Lower leg skin (tissue), 4 donors: ENCODE results near the gene KNCN. TPM values are rescaled to one million over a fixed set of nuclear protein-coding genes. Genes with fewer than 3 reads are reported as not detected.

Experiments used
- DNase-seq, 2 donors: peaks; one replicate each; pipeline ENCODE4 v3.0.0-alpha.2; 2019; ENCODE audit warnings: low spot score in 2 of 2
- H3K4me3 ChIP-seq: fragments of 200-600 bp; sonication (generic); 2 replicates; pipeline ENCODE4 v1.5.1; 2017; ENCODE audit warnings: mild to moderate bottlenecking, low read depth; ENCODE audit not compliant: poor library complexity, severe bottlenecking
- CTCF ChIP-seq, 3 donors: fragments of 450-650 bp; IDR thresholded peaks; one replicate each; pipeline ENCODE4 v1.5.1; 2016; ENCODE audit warnings: antibody characterized with exemption in 3 of 3, mild to moderate bottlenecking in 3 of 3, moderate library complexity in 2 of 3
- POLR2A ChIP-seq, 2 donors: fragments of 450-650 bp; IDR thresholded peaks; one replicate each; pipeline ENCODE4 v1.6.1; 2016 to 2017; ENCODE audit warnings: antibody characterized with exemption in 2 of 2, mild to moderate bottlenecking in 1 of 2, moderate library complexity in 1 of 2
- WGBS, 2 donors: methylation state at CpG; one replicate each; pipeline ENCODE4 v1.1.5; 2018; 5-methylcytosine and 5-hydroxymethylcytosine counted together
- intact Hi-C: fragments of 100-400 bp; cut with DNase I; formaldehyde crosslinking; loops from one replicate; pipeline ENCODE4 v1.15.0; 2023; ENCODE audit warnings: low total_unique reads
- total RNA-seq, 4 donors: library from RNA; depleted of rRNA; stranded (reverse); fragments of >200 nt; gene quantifications; one replicate each; pipeline ENCODE4 v1.1.0, GENCODE V29; 2016

Gene KNCN
- total RNA-seq, 4 donors from 2014 or later, result not detected

- WGBS, 2 donors, result 61 to 64% methylated on average over 3 of the region's 3 CpGs
- intact Hi-C loops, result loop anchor here (10.0 kb wide), 1 partner anchor 193 kb away; no protein-coding TSS in a partner anchor
- no peak for DNase-seq
- H3K4me3 ChIP-seq, result no peak overlapping the region
- no peak for TF ChIP-seq POLR2A (IDR thresholded peaks at IDR 0.05)
- TF ChIP-seq CTCF (IDR thresholded peaks at IDR 0.05), result no peak
Observed at GRCh38 chr1:46532095-46532494, 19.4 kb downstream of the KNCN start.

- WGBS, 2 donors, result 65 to 68% methylated on average over 6 of the region's 6 CpGs
- no peak overlapping the region for H3K4me3 ChIP-seq
- TF ChIP-seq CTCF (IDR thresholded peaks at IDR 0.05), result no peak
- TF ChIP-seq POLR2A (IDR thresholded peaks at IDR 0.05), result no peak
- intact Hi-C loops, result loop anchor here (10.0 kb wide), 1 partner anchor 194 kb away; no protein-coding TSS in a partner anchor
- no peak for DNase-seq
Observed at GRCh38 chr1:46530791-46531409, 20.5 kb downstream of the KNCN start.

GRCh38 chr1:46530311-46530710 is 21.1 kb downstream of the KNCN start:
- intact Hi-C loops, result loop anchor here (10.0 kb wide), 1 partner anchor 194 kb away; no protein-coding TSS in a partner anchor
- DNase-seq, result no peak
- no peak overlapping the region for H3K4me3 ChIP-seq
- TF ChIP-seq CTCF (IDR thresholded peaks at IDR 0.05) (no peak), POLR2A (IDR thresholded peaks at IDR 0.05) (no peak)
- WGBS, 2 donors, result 66 to 71% methylated on average over 3 of the region's 3 CpGs

- DNase-seq, result no peak
- TF ChIP-seq POLR2A (IDR thresholded peaks at IDR 0.05) (no peak), CTCF (IDR thresholded peaks at IDR 0.05) (no peak)
- H3K4me3 ChIP-seq, result no peak overlapping the region
- intact Hi-C loops, result loop anchor here (5.0 to 10.0 kb wide), 2 partner anchors 52 to 124 kb away; no protein-coding TSS in a partner anchor
- 52 to 53% methylated on average over 4 of the region's 4 CpGs for WGBS, 2 donors
Observed at GRCh38 chr1:46529031-46529630, 22.3 kb downstream of the KNCN start.

- H3K4me3 ChIP-seq, result no peak overlapping the region
- 35 to 37% methylated on average over 11 of the region's 11 CpGs for WGBS, 2 donors
- TF ChIP-seq POLR2A (IDR thresholded peaks at IDR 0.05) (no peak), CTCF (IDR thresholded peaks at IDR 0.05) (no peak)
- intact Hi-C loops, result loop anchor here (5.0 to 10.0 kb wide), 2 partner anchors 51 to 124 kb away; no protein-coding TSS in a partner anchor
- DNase-seq, result no peak
Observed at GRCh38 chr1:46528297-46528955, 23.0 kb downstream of the KNCN start.
